RKO (cell line): ENCODE results near the gene STK38.
"Not testable (repeated sequence)": the region's sequence is repeated elsewhere in the genome, so short reads cannot be mapped to it uniquely, and the experiment has no call there.

Experiments used
- DNase-seq: peaks from one replicate; pipeline ENCODE4 v3.0.0-alpha.2; 2016; ENCODE audit warnings: low spot score

The STK38 gene

DNA sequence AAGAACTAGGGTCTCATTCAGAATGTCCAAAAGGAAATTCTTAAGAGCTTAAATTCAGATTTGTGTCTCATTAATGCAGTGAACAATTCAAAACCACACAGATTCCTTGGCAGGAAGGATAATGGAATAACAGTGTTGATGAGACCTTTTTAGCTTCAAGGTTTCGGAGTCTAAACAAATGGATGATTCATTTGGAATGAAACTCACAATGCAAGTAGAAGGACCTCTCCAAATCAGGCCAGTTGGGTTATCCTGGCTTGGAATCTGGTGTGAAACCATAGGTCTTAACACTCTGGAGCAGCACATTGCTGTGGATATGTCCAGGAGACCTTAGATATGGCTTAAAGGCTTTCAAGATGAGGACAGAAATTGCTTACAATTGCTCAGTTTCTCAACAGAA lies 59.6 kb downstream of the STK38 start:
- DNase-seq, result no peak

DNA sequence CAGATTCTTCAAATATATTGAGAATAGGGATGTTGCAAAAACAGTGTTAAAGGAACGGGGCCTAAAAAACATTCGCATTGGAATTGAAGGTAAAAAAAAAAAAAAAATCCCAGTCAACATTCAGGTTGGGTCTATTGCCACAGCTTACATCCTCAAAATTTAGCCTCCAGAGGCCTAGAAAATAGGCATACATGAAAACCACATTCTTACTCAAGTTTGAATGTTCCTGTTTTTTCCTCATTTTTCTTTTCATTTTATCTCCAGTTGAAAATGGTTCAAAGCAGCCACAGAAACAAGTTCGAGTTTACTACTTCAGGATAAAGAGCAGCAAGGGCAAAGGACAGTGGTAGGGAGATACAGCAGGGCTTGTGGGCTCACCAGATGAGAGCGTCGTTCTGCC lies 62.5 kb downstream of the STK38 start:
- DNase-seq, result no peak

DNA sequence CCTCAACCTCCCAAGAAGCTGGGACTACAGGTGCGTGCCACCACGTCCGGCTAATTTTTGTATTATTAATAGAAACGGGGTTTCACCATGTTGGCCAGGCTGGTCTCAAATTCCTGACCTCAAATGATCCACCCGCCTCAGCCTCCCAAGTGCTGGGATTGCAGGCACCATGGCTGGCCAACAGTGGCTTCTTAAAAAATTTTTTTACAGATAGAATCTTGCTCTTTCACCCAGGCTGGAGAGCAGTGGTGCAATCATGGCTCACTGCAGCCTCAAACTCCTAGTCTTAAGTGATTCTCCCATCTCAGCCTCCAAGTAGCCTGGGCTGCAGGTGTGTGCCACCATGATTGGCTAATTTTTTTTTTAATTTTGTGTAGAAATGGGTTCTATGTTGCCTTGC lies 64.0 kb downstream of the STK38 start:
- not testable (repeated sequence) for DNase-seq

DNA sequence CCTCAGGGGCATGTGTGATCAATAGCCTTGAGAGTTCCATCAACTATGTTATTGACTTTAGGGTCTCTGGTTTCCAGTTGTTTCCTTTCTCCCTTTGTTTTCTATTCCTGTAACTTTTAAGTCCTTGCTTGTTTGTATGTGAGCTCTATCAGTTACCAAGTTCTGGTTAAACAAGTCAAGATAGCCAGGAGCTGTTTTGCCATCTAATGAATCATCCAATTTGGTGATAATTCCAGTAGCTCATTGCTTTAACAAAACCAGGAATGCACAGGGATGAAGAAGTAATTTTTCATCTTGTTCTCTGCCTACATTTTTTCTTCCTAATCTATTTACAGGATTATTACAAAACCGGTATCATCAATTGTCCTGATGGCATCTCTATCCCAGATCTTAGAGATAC lies 68.0 kb downstream of the STK38 start:
- no peak for DNase-seq

DNA sequence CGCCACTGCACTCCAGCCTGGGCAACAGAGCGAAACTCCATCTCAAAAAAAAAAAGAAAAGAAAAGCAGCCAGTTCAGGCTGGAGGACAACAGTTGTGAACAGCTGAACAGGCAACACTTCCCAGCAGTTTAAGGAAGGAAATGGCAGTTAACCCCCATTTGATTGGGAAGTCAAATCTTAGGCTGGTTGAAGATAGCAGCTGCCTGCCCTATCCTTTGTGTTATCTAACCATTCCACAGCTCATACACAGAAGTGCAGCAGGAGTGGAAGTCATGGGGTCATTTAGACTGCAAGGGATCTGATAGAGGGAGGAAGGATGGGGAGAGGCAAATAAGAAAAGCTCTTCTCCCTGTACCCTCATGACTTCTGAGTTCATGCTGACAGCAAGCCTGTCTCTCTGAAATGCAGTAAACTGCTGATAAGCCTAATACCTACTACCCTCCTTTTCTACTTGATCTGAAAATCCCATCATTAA lies 69.2 kb downstream of the STK38 start:
- DNase-seq, result no peak

DNA sequence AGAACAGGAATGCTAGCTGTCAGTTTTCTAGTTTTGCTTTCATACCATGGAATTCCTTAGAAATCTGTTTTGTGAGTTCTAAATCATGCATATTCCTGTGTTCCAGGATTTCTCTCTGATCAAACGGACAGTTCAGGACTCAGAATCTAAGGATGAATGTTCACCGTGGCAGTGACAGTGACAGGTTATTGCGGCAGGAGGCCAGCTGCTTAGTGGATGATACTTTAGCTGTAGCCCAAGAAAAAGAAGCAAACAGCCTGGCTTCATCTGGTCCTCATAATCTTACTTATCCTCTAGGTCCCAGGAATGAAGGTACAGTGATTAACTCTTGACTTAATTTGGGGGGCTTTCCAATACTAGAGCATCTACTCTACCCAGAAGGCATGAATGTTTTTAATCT lies 77.3 kb downstream of the STK38 start:
- no peak for DNase-seq

DNA sequence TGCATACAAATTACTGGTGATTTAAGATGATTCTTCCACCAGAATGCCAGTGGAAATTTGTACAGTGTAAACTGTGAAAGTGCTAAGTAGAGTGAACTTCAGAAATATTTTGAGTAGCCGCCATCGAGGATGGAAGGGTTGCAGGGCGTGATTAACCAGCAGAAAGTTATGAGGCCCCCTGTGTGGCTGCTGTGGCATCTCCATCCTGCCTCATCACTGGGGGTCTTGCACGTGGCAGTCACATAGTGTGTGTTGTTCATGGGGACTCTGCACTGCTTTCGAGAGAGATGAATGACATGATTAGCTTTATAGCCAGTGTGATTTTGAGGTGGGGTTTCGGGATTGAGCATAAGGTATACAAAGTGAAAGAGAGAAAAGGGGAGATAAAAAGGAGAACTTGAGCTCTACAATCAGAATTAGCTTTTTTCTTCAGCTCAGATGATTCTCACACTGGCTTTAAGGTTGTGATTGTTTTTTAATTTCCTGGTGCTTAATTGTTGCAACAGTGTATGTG lies 78.1 kb downstream of the STK38 start:
- no peak for DNase-seq

DNA sequence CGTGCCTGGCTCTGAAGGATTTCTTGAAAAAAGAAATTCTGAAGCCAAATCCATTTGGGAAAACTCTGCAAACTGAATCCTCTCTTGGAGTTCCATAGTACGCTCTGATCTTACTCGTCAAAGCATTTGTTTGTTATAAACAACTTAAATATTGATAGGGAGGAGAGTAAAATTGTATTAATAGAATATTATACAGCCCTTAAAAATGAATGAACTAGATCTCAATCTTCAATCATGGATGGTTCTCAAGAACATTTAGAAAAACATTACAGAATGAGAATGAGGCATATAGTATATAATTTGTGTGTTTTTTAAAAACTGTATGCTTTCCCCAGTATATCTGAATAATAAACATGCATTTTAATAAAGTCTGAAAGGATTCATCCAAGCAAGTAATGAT lies 79.7 kb downstream of the STK38 start:
- DNase-seq, result no peak

DNA sequence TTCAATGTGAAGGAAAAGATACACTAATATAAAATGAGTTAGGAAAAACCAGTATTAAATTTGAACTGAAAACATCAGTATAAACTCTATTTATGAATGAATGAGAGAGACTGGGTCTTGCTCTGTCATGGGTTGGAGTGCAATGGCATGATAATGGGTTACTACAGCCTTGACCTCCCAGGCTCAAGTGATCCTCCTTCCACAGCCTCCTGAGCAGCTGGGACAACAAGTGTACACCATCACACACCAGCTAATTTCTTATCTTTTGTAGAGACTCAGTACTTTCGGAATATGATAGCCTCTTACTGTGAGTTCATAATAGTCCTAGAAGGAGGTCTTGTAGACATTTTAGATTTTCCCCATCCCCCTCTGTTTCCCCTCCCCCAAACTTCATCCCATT lies 83.0 kb downstream of the STK38 start:
- DNase-seq, result no peak

DNA sequence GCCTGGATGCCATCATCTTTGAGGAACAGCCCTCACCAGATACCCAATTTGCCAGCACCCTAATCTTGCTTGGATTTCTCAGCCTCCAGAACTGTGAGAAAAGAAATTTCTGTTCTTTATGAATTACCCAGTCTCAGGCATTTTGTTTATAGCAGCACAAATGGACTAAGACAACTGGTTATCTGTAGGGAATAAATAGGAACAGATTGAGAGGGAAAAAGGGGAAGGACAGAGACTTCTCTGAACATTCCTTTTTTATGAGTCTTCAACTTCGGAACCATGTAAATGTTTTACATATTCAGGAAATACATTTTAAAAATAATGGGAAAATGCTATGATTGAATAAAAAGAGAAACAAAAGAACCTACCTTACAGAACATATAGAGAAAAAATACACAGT lies 83.6 kb downstream of the STK38 start:
- DNase-seq, result no peak

DNA sequence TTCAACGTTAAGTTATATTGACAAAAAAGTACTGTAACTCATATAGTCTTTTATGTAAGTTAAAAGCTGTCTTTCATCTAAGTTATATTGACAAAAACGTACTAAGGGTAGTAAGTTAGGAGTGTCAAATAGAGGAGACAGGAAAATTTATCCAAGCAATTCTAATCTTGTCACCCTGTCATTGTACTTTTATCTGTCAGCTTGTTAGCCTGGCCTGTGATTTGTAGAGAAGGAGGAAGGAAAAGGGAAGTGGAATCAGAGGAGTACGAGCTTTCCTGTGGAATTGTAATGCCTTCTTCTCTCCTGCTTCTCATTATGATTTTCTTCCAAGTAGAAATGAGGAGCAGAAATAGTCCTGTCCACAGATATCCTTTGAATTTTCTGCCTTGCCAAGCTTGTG lies 85.6 kb downstream of the STK38 start:
- no peak for DNase-seq

DNA sequence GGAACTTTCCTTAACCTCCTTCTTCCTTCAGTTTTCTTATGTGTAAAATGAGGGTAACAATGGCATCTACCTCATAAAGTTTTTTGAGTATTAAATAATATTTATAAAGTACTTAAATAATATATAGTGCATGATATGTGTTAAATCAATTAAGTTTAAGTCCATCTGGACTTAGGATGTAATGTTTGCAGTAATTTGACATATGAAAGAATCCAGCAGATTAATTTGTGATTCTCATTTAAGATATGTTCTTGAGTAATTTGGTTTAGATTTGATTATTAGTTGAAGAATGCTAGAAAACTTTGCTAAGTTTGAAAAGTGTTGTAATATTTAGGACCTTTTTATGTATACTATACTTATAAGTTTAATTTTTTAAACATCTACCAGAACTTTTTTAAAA lies 86.4 kb downstream of the STK38 start:
- no peak for DNase-seq

DNA sequence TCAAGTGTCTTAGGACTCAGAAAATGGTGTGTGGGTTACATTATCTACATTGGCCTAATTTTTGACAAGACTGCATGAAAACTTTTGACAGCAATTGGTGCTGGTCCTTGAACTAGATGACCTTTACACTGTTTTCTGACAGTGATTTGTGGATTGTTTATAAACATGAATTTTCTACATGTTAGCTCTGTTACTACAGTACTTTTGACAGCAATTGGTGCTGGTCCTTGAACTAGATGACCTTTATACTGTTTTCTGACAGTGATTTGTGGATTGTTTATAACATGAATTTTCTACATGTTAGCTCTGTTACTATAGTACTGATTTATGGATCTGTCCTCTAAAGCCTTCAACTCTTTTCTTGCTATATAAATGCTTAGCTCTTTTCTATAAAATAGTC lies 87.8 kb downstream of the STK38 start:
- DNase-seq, result no peak

DNA sequence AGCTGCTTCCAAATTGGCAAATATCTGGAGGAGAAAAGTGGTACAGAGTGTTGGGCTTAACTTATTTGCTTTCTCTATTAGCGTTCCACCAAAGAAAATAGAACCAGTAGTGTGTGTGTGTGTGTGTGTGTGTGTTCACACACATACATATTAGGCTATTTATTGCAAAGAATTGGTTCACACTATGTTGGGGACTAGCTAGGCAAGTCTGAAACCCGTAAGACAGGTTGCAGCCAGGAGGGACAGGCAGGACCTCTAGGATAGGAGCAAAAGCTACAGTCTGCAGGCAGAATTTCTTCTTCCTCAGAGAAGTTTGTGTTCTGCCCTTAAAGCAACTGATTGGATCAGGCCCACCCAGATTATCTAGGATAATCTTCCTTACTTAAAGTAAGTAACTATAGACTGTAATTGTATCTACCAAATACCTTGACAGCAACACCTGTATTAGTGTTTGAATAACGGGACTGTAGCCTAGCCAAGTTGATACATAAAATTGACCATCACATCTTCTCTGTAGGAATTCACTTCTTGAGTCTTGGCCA lies 91.7 kb downstream of the STK38 start:
- DNase-seq, result no peak

DNA sequence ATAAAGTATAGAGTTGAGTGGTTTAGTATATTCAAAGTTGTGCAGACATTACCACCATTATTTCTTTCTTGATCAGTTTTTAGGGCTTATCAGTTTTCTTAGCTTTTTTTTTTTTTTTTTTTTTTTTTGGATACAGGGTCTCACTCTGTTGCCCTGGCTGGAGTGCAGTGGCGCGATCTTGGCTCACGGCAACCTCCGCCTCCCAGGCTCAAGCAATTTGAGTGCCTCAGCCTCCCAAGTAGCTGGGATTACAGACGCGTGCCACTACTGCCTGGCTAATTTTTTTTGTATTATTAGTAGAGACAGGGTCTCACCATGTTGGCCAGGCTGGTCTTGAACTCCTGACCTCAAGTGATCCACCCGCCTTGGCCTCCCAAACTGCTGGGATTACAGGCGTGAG lies 94.4 kb downstream of the STK38 start:
- DNase-seq, result not testable (repeated sequence)

DNA sequence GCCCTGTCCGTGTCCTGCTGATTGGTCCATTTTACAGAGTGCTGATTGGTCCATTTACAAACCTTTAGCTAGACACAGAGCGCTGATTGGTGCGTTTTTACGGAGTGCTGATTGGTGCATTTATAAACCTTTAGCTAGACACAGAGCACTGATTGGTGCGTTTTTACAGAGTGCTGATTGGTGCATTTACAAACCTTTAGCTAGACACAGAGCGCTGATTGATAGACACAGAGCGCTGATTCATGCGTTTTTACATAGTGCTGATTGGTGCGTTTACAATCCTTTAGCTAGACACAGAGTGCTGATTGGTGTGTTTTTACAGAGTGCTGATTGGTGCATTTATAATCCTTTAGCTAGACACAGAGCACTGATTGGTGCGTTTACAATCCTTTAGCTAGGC lies 98.1 kb downstream of the STK38 start:
- not testable (repeated sequence) for DNase-seq

DNA sequence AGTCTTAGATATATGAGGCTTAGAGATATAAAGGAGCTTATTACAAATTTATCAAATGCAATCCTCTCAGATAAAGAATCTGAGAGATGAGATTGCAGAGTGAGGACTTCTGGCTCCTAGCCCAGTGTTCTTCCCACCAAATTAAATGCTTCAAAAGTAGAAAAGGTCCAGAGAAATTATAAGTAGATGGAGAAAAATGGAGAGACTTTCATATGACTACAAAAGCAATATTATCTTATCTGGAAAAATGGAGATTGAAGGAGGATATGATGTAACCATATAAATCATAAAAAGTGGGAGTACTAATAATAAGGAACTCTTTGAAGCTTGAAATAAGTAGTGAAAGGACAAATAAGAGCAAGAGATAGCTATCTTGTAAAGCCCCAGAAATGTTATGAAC lies 101.7 kb downstream of the STK38 start:
- no peak for DNase-seq

DNA sequence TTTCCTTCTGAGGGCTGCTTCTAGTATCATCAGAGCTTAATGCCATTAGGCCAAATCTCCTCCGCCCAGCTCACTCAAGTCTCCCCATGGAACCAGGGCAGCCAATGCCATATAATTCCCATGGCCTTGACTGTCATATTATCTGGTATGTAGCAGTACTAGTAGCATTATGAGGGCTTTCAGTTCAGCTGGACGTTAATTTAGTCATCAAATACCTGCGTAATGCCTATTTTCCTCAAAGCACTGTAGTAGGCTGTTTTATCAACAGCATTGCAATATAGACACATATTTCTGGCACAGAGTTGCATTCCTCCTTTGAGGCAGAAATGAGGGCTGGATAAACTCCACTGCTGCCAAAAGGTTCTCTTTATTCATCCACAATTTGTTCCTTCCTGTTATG lies 102.8 kb downstream of the STK38 start:
- DNase-seq, result no peak
